ENCODE measurements around the gene OTUD7B. TPM values are rescaled to one million over a fixed set of nuclear protein-coding genes. Genes with fewer than 3 reads are reported as not detected.
"Not testable (repeated sequence)": the region's sequence is repeated elsewhere in the genome, so short reads cannot be mapped to it uniquely, and the experiment has no call there.

The OTUD7B gene
- total RNA-seq, 2 experiments from 2014 or later, result 2.0 to 2.9 TPM

DNA sequence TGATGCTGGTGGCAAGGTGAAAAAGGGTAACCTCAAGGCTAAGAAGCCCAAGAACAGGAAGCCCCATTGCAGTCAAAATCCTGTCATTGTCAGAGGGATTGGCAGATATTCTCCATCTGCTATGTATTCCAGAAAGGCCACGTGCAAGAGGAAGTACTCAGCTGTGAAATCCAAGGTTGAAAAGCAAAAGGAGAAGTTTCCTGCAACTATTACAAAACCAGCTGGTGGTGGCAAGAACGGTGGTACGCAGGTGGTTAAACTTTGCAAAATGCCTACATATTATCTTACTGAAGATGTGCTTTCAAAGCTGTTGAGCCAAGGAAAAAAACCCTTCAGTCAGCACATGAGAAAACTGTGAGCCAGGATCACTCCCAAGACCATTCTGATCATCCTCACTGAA is 43.4 kb upstream of the OTUD7B start:
- no peaks in the 10 kb centered on the region for H3K4me1 Mint-ChIP-seq (ENCODE audit: low read depth)
- Histone ChIP-seq H3K4me1 (ENCODE audit: insufficient read depth, low read length) (no peaks in the 10 kb centered on the region), H3K4me3 (ENCODE audit: low read length) (no peak overlapping the region), H3K36me3 (ENCODE audit: insufficient read depth, low read length) (no peaks in the 10 kb centered on the region), H3K27me3 (ENCODE audit: control insufficient read depth in 1 of 2, insufficient read depth in 2 of 2, low read length in 2 of 2) (no peaks in the 10 kb centered on the region), H3K27ac (ENCODE audit: low read depth in 1 of 2, low read length in 2 of 2) (no peak overlapping the region), H3K9me3 (ENCODE audit: control insufficient read depth in 1 of 2, insufficient read depth in 1 of 2, low read length in 2 of 2) (no peaks in the 10 kb centered on the region)
- no peak overlapping the region for H3K4me3 Mint-ChIP-seq
- TF ChIP-seq, protein P1, sequence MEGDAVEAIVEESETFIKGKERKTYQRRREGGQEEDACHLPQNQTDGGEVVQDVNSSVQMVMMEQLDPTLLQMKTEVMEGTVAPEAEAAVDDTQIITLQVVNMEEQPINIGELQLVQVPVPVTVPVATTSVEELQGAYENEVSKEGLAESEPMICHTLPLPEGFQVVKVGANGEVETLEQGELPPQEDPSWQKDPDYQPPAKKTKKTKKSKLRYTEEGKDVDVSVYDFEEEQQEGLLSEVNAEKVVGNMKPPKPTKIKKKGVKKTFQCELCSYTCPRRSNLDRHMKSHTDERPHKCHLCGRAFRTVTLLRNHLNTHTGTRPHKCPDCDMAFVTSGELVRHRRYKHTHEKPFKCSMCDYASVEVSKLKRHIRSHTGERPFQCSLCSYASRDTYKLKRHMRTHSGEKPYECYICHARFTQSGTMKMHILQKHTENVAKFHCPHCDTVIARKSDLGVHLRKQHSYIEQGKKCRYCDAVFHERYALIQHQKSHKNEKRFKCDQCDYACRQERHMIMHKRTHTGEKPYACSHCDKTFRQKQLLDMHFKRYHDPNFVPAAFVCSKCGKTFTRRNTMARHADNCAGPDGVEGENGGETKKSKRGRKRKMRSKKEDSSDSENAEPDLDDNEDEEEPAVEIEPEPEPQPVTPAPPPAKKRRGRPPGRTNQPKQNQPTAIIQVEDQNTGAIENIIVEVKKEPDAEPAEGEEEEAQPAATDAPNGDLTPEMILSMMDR (IDR thresholded peaks at IDR 0.05), result no peak
- H3K9me3 Mint-ChIP-seq, result no peaks in the 10 kb centered on the region
- ATAC-seq (ENCODE audit: poor library complexity), result no peak
- no peaks in the 10 kb centered on the region for H3K27me3 Mint-ChIP-seq
- no peak overlapping the region for H3K27ac Mint-ChIP-seq
- ChIA-PET CTCF (interaction anchor here (0.6 kb wide), 1 partner anchor 53 kb away, joined by 4 read pairs; no protein-coding TSS in a partner anchor), POLR2A (no interaction called here)
- no peaks in the 10 kb centered on the region for H3K36me3 Mint-ChIP-seq (ENCODE audit: low read depth)
- peak in 2 of 14 experiments; percentile 24 to 29 for DNase-seq
- intact Hi-C loops (cut with DNase I, micrococcal nuclease), result no loop called here

DNA sequence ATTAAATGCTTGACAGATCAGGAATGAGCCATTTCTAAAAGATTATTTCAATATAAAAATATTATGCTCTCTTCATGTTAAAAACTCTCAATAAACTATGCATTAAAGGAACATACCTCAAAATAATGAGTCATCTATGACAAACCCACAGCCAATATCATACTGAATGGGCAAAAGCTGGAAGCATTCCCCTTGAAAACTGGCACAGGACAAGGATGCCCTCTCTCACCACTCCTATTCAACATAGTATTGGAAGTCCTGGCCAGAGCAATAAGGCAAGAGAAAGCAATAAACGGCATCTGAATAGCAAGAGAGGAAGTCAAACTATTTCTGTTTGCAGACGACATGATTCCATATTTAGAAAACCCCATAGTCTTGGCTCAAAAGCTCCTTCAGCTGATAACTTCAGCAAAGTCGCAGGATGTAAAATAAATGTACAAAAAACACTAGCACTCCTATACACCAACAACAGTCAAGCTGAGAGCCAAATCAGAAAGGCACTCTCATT is 41.4 kb upstream of the OTUD7B start:
- H3K27ac ChIP-seq (ENCODE audit: low read depth in 1 of 2, low read length in 2 of 2); H3K4me1 Mint-ChIP-seq (ENCODE audit: low read depth); H3K9me3 ChIP-seq (ENCODE audit: control insufficient read depth in 1 of 2, insufficient read depth in 1 of 2, low read length in 2 of 2); H3K27me3 ChIP-seq (ENCODE audit: control insufficient read depth in 1 of 2, insufficient read depth in 2 of 2, low read length in 2 of 2); H3K4me1 ChIP-seq (ENCODE audit: insufficient read depth, low read length); H3K4me3 Mint-ChIP-seq; H3K27ac Mint-ChIP-seq; H3K9me3 Mint-ChIP-seq; DNase-seq; H3K4me3 ChIP-seq (ENCODE audit: low read length); H3K36me3 ChIP-seq (ENCODE audit: insufficient read depth, low read length); H3K36me3 Mint-ChIP-seq (ENCODE audit: low read depth); H3K27me3 Mint-ChIP-seq; ATAC-seq (ENCODE audit: poor library complexity); intact Hi-C loops (cut with DNase I, micrococcal nuclease): not testable (repeated sequence)
- ChIA-PET POLR2A (interaction anchor here (0.6 to 2.5 kb wide), 2 partner anchors 17 to 164 kb away, joined by 3 to 14 read pairs; a partner anchor contains a TSS), CTCF (interaction anchor here (1.1 to 1.9 kb wide), 2 partner anchors 91 to 112 kb away, joined by 3 to 14 read pairs; no protein-coding TSS in a partner anchor)

DNA sequence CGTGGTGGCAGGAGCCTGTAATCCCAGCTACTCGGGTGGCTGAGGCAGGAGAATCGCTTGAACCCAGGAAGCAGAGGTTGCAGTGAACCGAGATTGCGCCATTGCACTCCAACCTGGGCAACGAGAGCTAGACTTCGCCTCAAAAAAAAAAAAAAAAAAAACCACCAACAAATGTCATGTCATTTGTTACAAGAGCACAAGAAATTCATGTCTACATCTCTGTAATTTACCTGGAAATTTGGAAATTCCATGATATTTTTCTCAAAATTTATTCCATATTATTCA is 40.5 kb upstream of the OTUD7B start:
- no peaks in the 10 kb centered on the region for H3K4me1 Mint-ChIP-seq (ENCODE audit: low read depth)
- intact Hi-C loops (cut with DNase I, micrococcal nuclease), result no loop called here
- Histone ChIP-seq H3K4me1 (ENCODE audit: insufficient read depth, low read length) (no peaks in the 10 kb centered on the region), H3K27ac (ENCODE audit: low read depth in 1 of 2, low read length in 2 of 2) (no peak overlapping the region), H3K9me3 (ENCODE audit: control insufficient read depth in 1 of 2, insufficient read depth in 1 of 2, low read length in 2 of 2) (no peaks in the 10 kb centered on the region), H3K36me3 (ENCODE audit: insufficient read depth, low read length) (no peaks in the 10 kb centered on the region), H3K27me3 (ENCODE audit: control insufficient read depth in 1 of 2, insufficient read depth in 2 of 2, low read length in 2 of 2) (no peaks in the 10 kb centered on the region), H3K4me3 (ENCODE audit: low read length) (no peak overlapping the region)
- no peaks in the 10 kb centered on the region for H3K36me3 Mint-ChIP-seq (ENCODE audit: low read depth)
- CTCF ChIA-PET, result interaction anchor here (0.9 to 1.9 kb wide), 5 partner anchors 8 to 162 kb away, joined by 3 to 14 read pairs (median 3); no protein-coding TSS in a partner anchor
- POLR2A ChIA-PET, result interaction anchor here (1.0 to 2.5 kb wide), 2 partner anchors 136 to 163 kb away, joined by 4 to 14 read pairs; a partner anchor contains a TSS
- H3K4me3 Mint-ChIP-seq, result no peak overlapping the region
- no peaks in the 10 kb centered on the region for H3K9me3 Mint-ChIP-seq
- H3K27me3 Mint-ChIP-seq, result peaks cover 6% of the 10 kb centered on the region
- TF ChIP-seq, protein P1 (IDR thresholded peaks at IDR 0.05), result no peak
- ATAC-seq (ENCODE audit: poor library complexity) (no peak), DNase-seq (no peak)
- H3K27ac Mint-ChIP-seq, result no peak overlapping the region

DNA sequence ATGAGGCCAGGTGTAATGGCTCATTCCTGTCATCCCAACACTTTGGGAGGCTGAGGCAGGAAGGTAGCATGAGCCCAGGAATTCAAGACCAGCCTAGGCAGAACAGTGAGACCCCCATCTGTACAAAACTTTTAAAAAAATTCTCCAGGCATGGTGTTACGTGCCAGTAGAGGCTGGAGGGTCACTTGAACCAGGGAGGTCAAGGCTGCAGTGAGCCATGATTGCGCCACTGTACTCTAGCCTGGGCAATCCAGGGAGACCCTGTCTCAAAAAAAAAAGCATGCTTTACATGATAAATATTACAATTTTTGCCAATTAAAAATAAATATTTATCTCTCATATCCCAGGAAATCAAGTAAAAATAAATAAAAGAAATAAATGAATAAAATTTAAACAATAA is 39.4 kb upstream of the OTUD7B start:
- TF ChIP-seq, protein P1 (IDR thresholded peaks at IDR 0.05), result no peak
- Mint-ChIP-seq H3K4me1 (ENCODE audit: low read depth) (no peaks in the 10 kb centered on the region), H3K27me3 (peaks cover 6% of the 10 kb centered on the region), H3K27ac (no peak overlapping the region), H3K4me3 (no peak overlapping the region), H3K9me3 (no peaks in the 10 kb centered on the region), H3K36me3 (ENCODE audit: low read depth) (no peaks in the 10 kb centered on the region)
- ATAC-seq (ENCODE audit: poor library complexity), result no peak
- Histone ChIP-seq H3K9me3 (ENCODE audit: control insufficient read depth in 1 of 2, insufficient read depth in 1 of 2, low read length in 2 of 2) (no peaks in the 10 kb centered on the region), H3K36me3 (ENCODE audit: insufficient read depth, low read length) (no peaks in the 10 kb centered on the region), H3K4me3 (ENCODE audit: low read length) (no peak overlapping the region), H3K27ac (ENCODE audit: low read depth in 1 of 2, low read length in 2 of 2) (no peak overlapping the region), H3K27me3 (ENCODE audit: control insufficient read depth in 1 of 2, insufficient read depth in 2 of 2, low read length in 2 of 2) (no peaks in the 10 kb centered on the region), H3K4me1 (ENCODE audit: insufficient read depth, low read length) (no peaks in the 10 kb centered on the region)
- DNase-seq, result no peak
- intact Hi-C loops (cut with DNase I, micrococcal nuclease), result loop anchor here (1.0 kb wide), 2 partner anchors 88 to 162 kb away; no protein-coding TSS in a partner anchor
- CTCF ChIA-PET, result interaction anchor here (0.7 to 1.9 kb wide), 4 partner anchors 41 to 161 kb away, joined by 3 to 14 read pairs (median 3); no protein-coding TSS in a partner anchor
- POLR2A ChIA-PET, result interaction anchor here (0.6 to 2.5 kb wide), 3 partner anchors 16 to 162 kb away, joined by 4 to 14 read pairs (median 4); a partner anchor contains a TSS
